SJSA1 (cell line): ENCODE data around the gene MPDU1. TPM values are rescaled to one million over a fixed set of nuclear protein-coding genes. Genes with fewer than 3 reads are reported as not detected.

Experiments
- DNase-seq, 2 experiments: peaks; one replicate each; pipeline ENCODE4 v3.0.0-alpha.2; 2015 to 2020; ENCODE audit warnings: low spot score in 2 of 2, low read depth in 1 of 2
- H3K27ac ChIP-seq: fragments of 250-450 bp; sonication (Bioruptor Pico); 2 replicates; pipeline ENCODE4 v1.5.1; 2020; ENCODE audit warnings: mild to moderate bottlenecking, moderate library complexity
- H3K27me3 ChIP-seq: fragments of 250-450 bp; sonication (Bioruptor Pico); replicated peaks from 2 replicates; pipeline ENCODE4 v1.5.1; 2020; ENCODE audit warnings: mild to moderate bottlenecking, moderate library complexity
- H3K36me3 ChIP-seq: fragments of 250-450 bp; sonication (Bioruptor Pico); 2 replicates; pipeline ENCODE4 v1.5.1; 2020; ENCODE audit warnings: mild to moderate bottlenecking
- H3K4me1 ChIP-seq: fragments of 250-450 bp; sonication (Bioruptor Pico); replicated peaks from 2 replicates; pipeline ENCODE4 v1.6.1; 2021; ENCODE audit warnings: mild to moderate bottlenecking
- H3K4me3 ChIP-seq: fragments of 250-450 bp; sonication (Bioruptor Pico); 2 replicates; pipeline ENCODE4 v1.5.1; 2020; ENCODE audit warnings: mild to moderate bottlenecking
- H3K9me3 ChIP-seq: fragments of 250-450 bp; sonication (Bioruptor Pico); replicated peaks from 2 replicates; pipeline ENCODE4 v1.5.1; 2020; ENCODE audit warnings: mild to moderate bottlenecking
- total RNA-seq: library from RNA; depleted of rRNA; stranded (reverse); fragments of >200 nt; shearing (Covaris generic); gene quantifications from 2 replicates; pipeline ENCODE4 v1.2.3, GENCODE V29; 2014; rRNA removed

Gene MPDU1
- total RNA-seq, 1 experiment from 2014 or later, result 213 TPM

- H3K9me3 ChIP-seq, result no peaks in the 10 kb centered on the region
Measured at GRCh38 chr17:7629939-7630571, 46.4 kb downstream of the MPDU1 start, which contains the start of gene SHBG. TSS of gene SHBG (plus strand) at chr17:7630135. CDS start at chr17:7630173, 38 bp downstream.

DNA sequence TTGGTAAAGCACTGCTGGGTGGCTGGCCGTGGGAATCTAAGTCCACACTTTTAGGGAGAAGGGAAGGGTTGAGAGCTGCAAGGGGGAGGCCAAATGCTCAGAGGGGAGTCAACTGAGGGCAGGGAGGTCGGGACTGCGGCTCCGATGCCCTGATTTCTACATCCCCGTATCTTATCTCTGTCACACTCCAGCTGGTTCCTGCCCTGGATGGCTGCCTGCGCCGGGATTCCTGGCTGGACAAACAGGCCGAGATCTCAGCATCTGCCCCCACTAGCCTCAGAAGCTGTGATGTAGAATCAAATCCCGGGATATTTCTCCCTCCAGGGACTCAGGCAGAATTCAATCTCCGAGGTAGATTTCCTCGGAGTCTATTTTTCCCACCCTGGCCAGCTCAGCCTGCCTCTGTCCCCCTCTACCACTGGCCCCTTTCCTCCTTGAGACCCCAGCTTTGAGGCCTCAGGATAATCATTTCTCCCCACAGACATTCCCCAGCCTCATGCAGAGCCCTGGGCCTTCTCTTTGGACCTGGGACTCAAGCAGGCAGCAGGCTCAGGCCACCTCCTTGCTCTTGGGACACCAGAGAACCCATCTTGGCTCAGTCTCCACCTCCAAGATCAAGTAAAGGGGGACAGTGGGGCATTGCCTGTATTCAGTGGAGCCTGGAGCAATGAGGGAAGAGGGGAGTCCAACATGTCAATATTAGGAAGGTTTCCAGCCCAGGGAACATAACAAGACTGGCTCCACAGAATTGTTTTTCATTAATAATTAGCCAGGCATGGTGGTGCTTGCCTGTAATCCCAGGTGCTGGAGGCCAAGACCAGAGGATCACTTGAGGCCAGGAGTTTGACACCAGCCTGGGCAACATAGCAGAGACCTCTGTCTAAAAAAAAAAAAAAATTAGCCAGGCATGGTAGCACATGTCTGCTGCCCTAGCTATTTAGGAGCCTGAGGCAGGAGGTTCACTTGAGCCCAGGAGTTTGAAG is 48.0 kb downstream of the MPDU1 start:
- Histone ChIP-seq H3K4me3 (no peak overlapping the region), H3K36me3 (no peaks in the 10 kb centered on the region), H3K4me1 (no peaks in the 10 kb centered on the region; the same call in 1 of the 2 replicates), H3K27ac (no peak overlapping the region), H3K9me3 (no peaks in the 10 kb centered on the region), H3K27me3 (no peaks in the 10 kb centered on the region)
- DNase-seq, result no peak

More at GRCh38 chr17:7629939-7630571, 46.4 kb downstream of the MPDU1 start, which contains the start of gene SHBG:
- H3K4me3 ChIP-seq, result no peak within 1 kb of the TSS
- H3K27ac ChIP-seq, result no peak within 1 kb of the TSS
- no peak for DNase-seq
- H3K36me3 ChIP-seq, result no peaks in the 10 kb centered on the region
- no peaks in the 10 kb centered on the region for H3K27me3 ChIP-seq
- no peaks in the 10 kb centered on the region; the same call in 1 of the 2 replicates for H3K4me1 ChIP-seq

DNA sequence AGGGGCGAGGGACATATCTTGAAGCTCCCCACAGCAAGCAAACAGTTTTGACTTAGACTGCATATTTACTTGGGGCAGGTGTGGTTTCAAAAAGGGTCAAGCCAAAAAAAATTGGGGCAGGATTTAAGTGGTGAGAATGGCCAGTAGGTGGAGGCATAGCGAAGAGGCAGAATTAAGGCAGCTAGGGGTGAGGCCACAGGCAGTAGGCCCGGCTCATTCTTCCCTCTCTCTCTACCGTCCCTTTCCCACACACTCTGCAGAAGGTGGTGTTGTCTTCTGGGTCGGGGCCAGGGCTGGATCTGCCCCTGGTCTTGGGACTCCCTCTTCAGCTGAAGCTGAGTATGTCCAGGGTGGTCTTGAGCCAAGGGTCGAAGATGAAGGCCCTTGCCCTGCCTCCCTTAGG is 48.8 kb downstream of the MPDU1 start:
- H3K36me3 ChIP-seq, result no peaks in the 10 kb centered on the region
- H3K4me1 ChIP-seq, result no peaks in the 10 kb centered on the region
- no peak for DNase-seq
- H3K27me3 ChIP-seq, result no peaks in the 10 kb centered on the region
- no peaks in the 10 kb centered on the region for H3K9me3 ChIP-seq
- no peak overlapping the region for H3K4me3 ChIP-seq
- H3K27ac ChIP-seq, result no peak overlapping the region

DNA sequence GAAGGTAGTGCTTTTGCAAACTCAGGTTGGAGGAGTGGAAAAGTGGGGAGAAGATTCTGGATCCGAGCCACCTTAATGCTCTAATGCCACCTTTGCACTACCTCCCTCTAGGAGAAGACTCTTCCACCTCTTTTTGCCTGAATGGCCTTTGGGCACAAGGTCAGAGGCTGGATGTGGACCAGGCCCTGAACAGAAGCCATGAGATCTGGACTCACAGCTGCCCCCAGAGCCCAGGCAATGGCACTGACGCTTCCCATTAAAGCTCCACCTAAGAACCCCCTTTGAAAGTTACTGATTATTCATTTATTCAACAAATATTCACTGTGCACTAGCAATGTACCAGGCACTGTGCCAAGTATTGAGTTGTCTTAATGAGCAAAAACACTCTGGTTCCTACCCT is 49.4 kb downstream of the MPDU1 start:
- no peak overlapping the region for H3K4me3 ChIP-seq
- H3K36me3 ChIP-seq, result no peaks in the 10 kb centered on the region
- no peaks in the 10 kb centered on the region for H3K27me3 ChIP-seq
- DNase-seq, result no peak
- no peaks in the 10 kb centered on the region for H3K9me3 ChIP-seq
- H3K4me1 ChIP-seq, result no peaks in the 10 kb centered on the region
- no peak overlapping the region for H3K27ac ChIP-seq

- Histone ChIP-seq H3K27me3 (no peaks in the 10 kb centered on the region), H3K4me1 (no peaks in the 10 kb centered on the region), H3K36me3 (no peaks in the 10 kb centered on the region), H3K27ac (no peak overlapping the region), H3K9me3 (no peaks in the 10 kb centered on the region), H3K4me3 (no peak overlapping the region)
- DNase-seq, result no peak
Measured at GRCh38 chr17:7634384-7634783, 50.7 kb downstream of the MPDU1 start.

- no peaks in the 10 kb centered on the region for H3K4me1 ChIP-seq
- no peaks in the 10 kb centered on the region for H3K9me3 ChIP-seq
- H3K4me3 ChIP-seq, result no peak overlapping the region
- H3K27ac ChIP-seq, result no peak overlapping the region
- H3K27me3 ChIP-seq, result no peaks in the 10 kb centered on the region
- no peaks in the 10 kb centered on the region for H3K36me3 ChIP-seq
- DNase-seq, result no peak
Measured at GRCh38 chr17:7636163-7636562, 52.5 kb downstream of the MPDU1 start.

Other genes starting within 250 kb of the MPDU1 start
- not detected in 2 replicates for gene ACAP1, start 247.3 kb upstream of the MPDU1 start, total RNA-seq
- gene KCTD11, start 231.7 kb upstream of the MPDU1 start, total RNA-seq, result 5.4 and 7.0 TPM in 2 replicates
- not detected in 2 replicates for gene TMEM95, start 228.7 kb upstream of the MPDU1 start, total RNA-seq
- gene TNK1, start 202.8 kb upstream of the MPDU1 start, total RNA-seq, result not detected in 2 replicates
- 13.3 and 14.2 TPM in 2 replicates for gene PLSCR3, start 189.3 kb upstream of the MPDU1 start, total RNA-seq
- gene TMEM256, start 179.8 kb upstream of the MPDU1 start, total RNA-seq, result 24.7 and 28.8 TPM in 2 replicates
- gene NLGN2, start 176.0 kb upstream of the MPDU1 start, total RNA-seq, result 2.2 and 3.9 TPM in 2 replicates
- not detected in 2 replicates for gene SPEM1, start 163.5 kb upstream of the MPDU1 start, total RNA-seq
- not detected in 2 replicates for gene SPEM2, start 158.2 kb upstream of the MPDU1 start, total RNA-seq
- gene SPEM3, start 155.0 kb upstream of the MPDU1 start, total RNA-seq, result not detected in 2 replicates
- 0.45 TPM in 1 of 2 replicates, not detected in the other for gene TMEM102, start 148.4 kb upstream of the MPDU1 start, total RNA-seq
- not detected in 2 replicates for gene FGF11, start 144.3 kb upstream of the MPDU1 start, total RNA-seq
- 3.9 and 14.7 TPM in 2 replicates for gene CHRNB1, start 138.8 kb upstream of the MPDU1 start, total RNA-seq
- gene ZBTB4, start 104.2 kb upstream of the MPDU1 start, total RNA-seq, result 13.8 and 19.9 TPM in 2 replicates
- gene SLC35G6, start 102.4 kb upstream of the MPDU1 start, total RNA-seq, result not detected in 2 replicates
- gene POLR2A, start 99.5 kb upstream of the MPDU1 start, total RNA-seq, result 17.5 and 29.3 TPM in 2 replicates
- gene TNFSF12, start 34.8 kb upstream of the MPDU1 start, total RNA-seq, result 5.9 and 22.8 TPM in 2 replicates
- gene TNFSF13, start 25.1 kb upstream of the MPDU1 start, total RNA-seq, result 0.56 and 1.3 TPM in 2 replicates
- gene SENP3, start 21.9 kb upstream of the MPDU1 start, total RNA-seq, result 74.9 and 101 TPM in 2 replicates
- gene CD68, start 4.2 kb upstream of the MPDU1 start, total RNA-seq, result 0.31 and 5.2 TPM in 2 replicates
- not detected in 2 replicates for gene SOX15, start 6.2 kb downstream of the MPDU1 start, total RNA-seq
- 39.6 and 49.5 TPM in 2 replicates for gene FXR2, start 31.0 kb downstream of the MPDU1 start, total RNA-seq
- 28.1 and 40.1 TPM in 2 replicates for gene SAT2, start 44.0 kb downstream of the MPDU1 start, total RNA-seq
- not detected in 2 replicates for gene SHBG, start 46.3 kb downstream of the MPDU1 start, total RNA-seq
- gene ATP1B2, start 67.1 kb downstream of the MPDU1 start, total RNA-seq, result not detected in 2 replicates
- gene TP53, start 103.6 kb downstream of the MPDU1 start, total RNA-seq, result 28.4 and 40.6 TPM in 2 replicates
- gene WRAP53, start 104.6 kb downstream of the MPDU1 start, total RNA-seq, result 13.8 and 14.2 TPM in 2 replicates
- not detected in 2 replicates for gene EFNB3, start 121.3 kb downstream of the MPDU1 start, total RNA-seq
- gene DNAH2, start 133.9 kb downstream of the MPDU1 start, total RNA-seq, result not detected in 2 replicates